KMS-11 (cell line): ENCODE results near the gene IDUA.

Source experiments
- H2AFZ ChIP-seq: fragments of 200-600 bp; sonication (generic); 2 replicates; pipeline ENCODE4 v1.6.1; 2016; ENCODE audit warnings: antibody characterized with exemption, mixed run types, low read depth
- H3K27ac ChIP-seq: fragments of 200-600 bp; sonication (generic); 2 replicates; pipeline ENCODE4 v1.6.1; 2016; ENCODE audit warnings: mild to moderate bottlenecking, mixed run types
- H3K27me3 ChIP-seq: fragments of 200-600 bp; sonication (generic); 2 replicates; pipeline ENCODE4 v1.6.1; 2017; ENCODE audit warnings: mild to moderate bottlenecking, low read depth, mixed run types, moderate library complexity; ENCODE audit not compliant: insufficient read depth
- H3K36me3 ChIP-seq: fragments of 200-600 bp; sonication (generic); 2 replicates; pipeline ENCODE4 v1.6.1; 2017; ENCODE audit warnings: mild to moderate bottlenecking, mixed run types; ENCODE audit not compliant: insufficient read depth
- H3K4me1 ChIP-seq: fragments of 200-600 bp; sonication (generic); 2 replicates; pipeline ENCODE4 v1.6.1; 2016; ENCODE audit warnings: mild to moderate bottlenecking, low read depth, mixed run types; ENCODE audit not compliant: poor library complexity, severe bottlenecking
- H3K4me2 ChIP-seq: fragments of 200-600 bp; sonication (generic); 2 replicates; pipeline ENCODE4 v1.7.0; 2016; ENCODE audit warnings: mild to moderate bottlenecking, mixed run types
- H3K4me3 ChIP-seq: fragments of 200-600 bp; sonication (generic); IDR thresholded peaks from 2 replicates; pipeline ENCODE4 v1.6.1; 2017; ENCODE audit warnings: low read depth, low read length, mixed read lengths; ENCODE audit not compliant: insufficient read depth
- H3K79me2 ChIP-seq: fragments of 200-600 bp; sonication (generic); 2 replicates; pipeline ENCODE4 v1.6.1; 2016; ENCODE audit warnings: low read depth, mixed run types; ENCODE audit not compliant: insufficient read depth
- H3K9ac ChIP-seq: fragments of 200-600 bp; sonication (generic); 2 replicates; pipeline ENCODE4 v1.6.1; 2016; ENCODE audit warnings: mild to moderate bottlenecking, mixed run types
- H4K20me1 ChIP-seq: fragments of 200-600 bp; sonication (generic); 2 replicates; pipeline ENCODE4 v1.6.1; 2016; ENCODE audit warnings: mild to moderate bottlenecking, mixed run types; ENCODE audit not compliant: insufficient read depth
- TF ChIP-seq, protein P1 (sequence below): fragments of 200-600 bp; sonication (generic); conservative IDR thresholded peaks from 2 replicates; pipeline ENCODE4 v1.6.1; 2017; ENCODE audit warnings: low read depth, mild to moderate bottlenecking, antibody characterized with exemption, low read length, moderate library complexity, mixed read lengths

IDUA gene

DNA sequence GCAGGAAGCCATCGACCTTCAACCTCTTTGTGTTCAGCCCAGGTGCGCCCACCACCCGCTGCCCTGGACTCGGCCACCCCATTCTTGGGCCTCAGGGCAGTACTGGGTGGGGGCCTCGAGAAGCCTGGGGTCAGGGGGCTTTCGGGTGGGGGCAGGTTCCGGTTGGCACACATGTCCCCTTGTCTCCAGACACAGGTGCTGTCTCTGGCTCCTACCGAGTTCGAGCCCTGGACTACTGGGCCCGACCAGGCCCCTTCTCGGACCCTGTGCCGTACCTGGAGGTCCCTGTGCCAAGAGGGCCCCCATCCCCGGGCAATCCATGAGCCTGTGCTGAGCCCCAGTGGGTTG, 17.2 kb downstream of the IDUA start:
- no peaks in the 10 kb centered on the region for H3K4me1 ChIP-seq
- no peak overlapping the region for H2AFZ ChIP-seq
- TF ChIP-seq, protein P1, sequence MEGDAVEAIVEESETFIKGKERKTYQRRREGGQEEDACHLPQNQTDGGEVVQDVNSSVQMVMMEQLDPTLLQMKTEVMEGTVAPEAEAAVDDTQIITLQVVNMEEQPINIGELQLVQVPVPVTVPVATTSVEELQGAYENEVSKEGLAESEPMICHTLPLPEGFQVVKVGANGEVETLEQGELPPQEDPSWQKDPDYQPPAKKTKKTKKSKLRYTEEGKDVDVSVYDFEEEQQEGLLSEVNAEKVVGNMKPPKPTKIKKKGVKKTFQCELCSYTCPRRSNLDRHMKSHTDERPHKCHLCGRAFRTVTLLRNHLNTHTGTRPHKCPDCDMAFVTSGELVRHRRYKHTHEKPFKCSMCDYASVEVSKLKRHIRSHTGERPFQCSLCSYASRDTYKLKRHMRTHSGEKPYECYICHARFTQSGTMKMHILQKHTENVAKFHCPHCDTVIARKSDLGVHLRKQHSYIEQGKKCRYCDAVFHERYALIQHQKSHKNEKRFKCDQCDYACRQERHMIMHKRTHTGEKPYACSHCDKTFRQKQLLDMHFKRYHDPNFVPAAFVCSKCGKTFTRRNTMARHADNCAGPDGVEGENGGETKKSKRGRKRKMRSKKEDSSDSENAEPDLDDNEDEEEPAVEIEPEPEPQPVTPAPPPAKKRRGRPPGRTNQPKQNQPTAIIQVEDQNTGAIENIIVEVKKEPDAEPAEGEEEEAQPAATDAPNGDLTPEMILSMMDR, result no peak
- no peaks in the 10 kb centered on the region for H3K79me2 ChIP-seq
- no peak overlapping the region for H3K4me3 ChIP-seq
- no peak overlapping the region for H3K9ac ChIP-seq
- H4K20me1 ChIP-seq, result no peaks in the 10 kb centered on the region
- H3K27ac ChIP-seq, result no peak overlapping the region
- no peak overlapping the region for H3K4me2 ChIP-seq
- H3K27me3 ChIP-seq, result peaks cover 13% of the 10 kb centered on the region; the same call in 1 of the 2 replicates
- H3K36me3 ChIP-seq, result no peaks in the 10 kb centered on the region

DNA sequence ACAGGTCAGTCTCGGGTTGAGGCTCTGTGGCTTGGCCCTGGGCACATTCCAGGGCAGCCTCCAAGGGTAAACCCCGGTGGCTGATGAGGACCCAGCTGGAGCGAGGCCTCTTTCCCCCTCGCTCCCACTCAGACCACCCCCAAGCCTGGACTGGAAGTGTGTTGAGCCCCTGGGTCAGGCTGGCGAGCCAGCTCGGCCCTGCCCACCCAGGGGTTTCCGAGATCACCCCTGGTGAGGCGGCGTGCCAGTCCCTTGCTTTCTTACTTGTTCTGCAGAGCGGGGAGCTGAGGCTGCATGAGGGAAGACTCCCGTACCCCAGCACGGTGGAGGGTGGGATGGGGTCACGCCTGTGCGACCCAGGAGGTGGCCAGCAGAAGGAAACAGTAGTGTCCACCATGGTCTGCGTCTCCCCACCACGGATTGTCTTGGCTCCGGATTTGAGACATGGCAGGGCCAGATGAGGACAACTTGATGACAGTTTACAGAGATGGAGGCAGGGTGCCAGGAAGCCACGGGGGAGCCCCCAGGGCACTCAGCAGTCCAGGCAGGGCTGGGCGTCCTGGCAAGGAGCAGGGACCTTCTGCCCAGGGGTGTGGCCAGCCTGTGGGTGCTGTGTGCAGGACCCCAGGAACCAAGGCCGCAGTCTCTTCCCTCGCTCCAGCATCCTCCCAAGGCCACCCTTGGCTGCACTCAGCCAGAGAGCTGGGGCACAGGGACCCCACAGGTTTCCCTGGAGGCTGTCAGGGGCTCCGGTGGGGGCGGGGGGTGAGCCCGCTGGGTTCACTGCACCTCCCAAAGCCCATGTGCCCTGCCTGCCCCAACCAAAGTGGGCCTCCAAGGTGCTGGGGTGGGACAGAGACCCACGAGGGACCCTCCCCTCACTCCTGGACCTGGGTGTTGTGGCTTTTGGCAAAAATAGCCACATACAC, 18.0 kb downstream of the IDUA start:
- Histone ChIP-seq H3K27me3 (peaks cover 13% of the 10 kb centered on the region; the same call in 1 of the 2 replicates), H3K4me2 (no peak overlapping the region), H2AFZ (no peak overlapping the region)

DNA sequence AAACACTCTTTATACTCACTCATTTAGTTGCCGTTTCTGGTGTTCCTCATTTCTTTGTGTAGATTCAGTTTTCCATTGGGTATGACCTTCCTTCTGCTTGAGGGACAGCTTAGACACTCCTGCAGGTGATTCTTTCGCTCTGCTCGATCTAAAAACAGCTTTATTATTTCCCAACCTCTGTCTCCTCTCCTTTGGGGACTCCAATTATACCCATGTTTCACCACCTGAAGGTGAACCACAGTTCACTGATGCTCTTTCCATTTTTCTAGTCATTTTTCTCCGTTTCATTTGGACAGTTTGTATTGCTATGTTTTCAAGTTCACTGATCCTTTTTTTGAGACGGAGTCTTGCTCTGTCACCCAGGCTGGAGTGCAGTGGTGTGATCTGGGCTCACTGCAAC, 20.0 kb downstream of the IDUA start:
- Histone ChIP-seq H3K27ac (no peak overlapping the region), H3K36me3 (no peaks in the 10 kb centered on the region), H3K4me2 (no peak overlapping the region), H3K4me3 (no peak overlapping the region), H4K20me1 (no peaks in the 10 kb centered on the region), H3K9ac (no peak overlapping the region), H3K4me1 (no peaks in the 10 kb centered on the region), H3K79me2 (no peaks in the 10 kb centered on the region), H2AFZ (no peak overlapping the region), H3K27me3 (peaks cover 13% of the 10 kb centered on the region; the same call in 1 of the 2 replicates)
- TF ChIP-seq, protein P1, result no peak

More for the DNA sequence above, 18.0 kb downstream of the IDUA start:
- Histone ChIP-seq H3K27ac (no peak overlapping the region), H3K9ac (no peak overlapping the region), H3K4me1 (no peaks in the 10 kb centered on the region), H4K20me1 (no peaks in the 10 kb centered on the region), H3K4me3 (no peak overlapping the region), H3K36me3 (no peaks in the 10 kb centered on the region), H3K79me2 (no peaks in the 10 kb centered on the region)
- TF ChIP-seq, protein P1, result no peak

DNA sequence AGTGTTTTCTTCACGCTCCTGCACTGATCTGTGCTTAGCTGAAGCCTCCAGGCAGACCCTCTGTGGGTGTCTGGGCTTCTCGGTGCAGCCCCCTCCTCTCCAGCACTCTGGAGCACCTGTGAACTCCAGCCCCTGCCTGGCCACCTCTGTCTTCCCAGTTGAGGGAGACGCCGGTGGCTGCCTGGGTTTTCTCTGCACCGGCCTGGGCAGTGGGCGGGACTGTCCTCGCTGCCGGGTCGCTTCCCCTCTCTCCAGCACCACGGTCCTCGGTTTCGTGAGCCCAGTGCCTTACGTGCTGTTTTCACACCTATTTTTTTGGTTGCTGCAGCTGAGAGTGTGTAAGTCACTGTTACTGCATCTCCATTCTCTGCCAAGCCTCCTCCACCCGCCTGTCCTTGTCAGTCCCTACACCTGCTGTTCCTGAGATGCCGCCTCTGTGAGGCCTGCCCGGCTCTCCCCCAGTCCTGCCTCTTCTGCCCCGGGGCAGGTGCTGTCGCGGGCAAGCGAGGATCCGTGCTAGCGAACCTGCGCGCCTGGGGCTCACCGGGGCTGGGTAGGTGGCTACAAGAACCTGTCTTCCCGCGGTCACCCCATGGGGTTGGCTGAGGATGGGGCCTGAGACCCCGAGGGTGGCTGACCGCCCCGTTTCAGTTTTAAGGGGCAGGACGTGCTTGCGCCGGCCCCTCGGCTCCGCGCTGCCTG, 22.1 kb downstream of the IDUA start:
- H2AFZ ChIP-seq, result peak overlapping the region; percentile 34; the same call in 1 of the 2 replicates
- peak overlapping the region; percentile 39; the same call in 1 of the 2 replicates for H3K4me2 ChIP-seq
- no peak overlapping the region for H3K4me3 ChIP-seq
- H3K9ac ChIP-seq, result no peak overlapping the region
- peaks cover 13% of the 10 kb centered on the region; the same call in 1 of the 2 replicates for H3K27me3 ChIP-seq
- TF ChIP-seq, protein P1, result no peak
- H3K79me2 ChIP-seq, result no peaks in the 10 kb centered on the region
- H3K36me3 ChIP-seq, result no peaks in the 10 kb centered on the region
- H3K27ac ChIP-seq, result no peak overlapping the region
- no peaks in the 10 kb centered on the region for H4K20me1 ChIP-seq
- H3K4me1 ChIP-seq, result no peaks in the 10 kb centered on the region
